ENCODE data around the gene PAXX.

PAXX gene

GRCh38 chr9:137034039-137034708 lies 42.0 kb downstream of the PAXX start:
- no peak for DNase-seq

DNA sequence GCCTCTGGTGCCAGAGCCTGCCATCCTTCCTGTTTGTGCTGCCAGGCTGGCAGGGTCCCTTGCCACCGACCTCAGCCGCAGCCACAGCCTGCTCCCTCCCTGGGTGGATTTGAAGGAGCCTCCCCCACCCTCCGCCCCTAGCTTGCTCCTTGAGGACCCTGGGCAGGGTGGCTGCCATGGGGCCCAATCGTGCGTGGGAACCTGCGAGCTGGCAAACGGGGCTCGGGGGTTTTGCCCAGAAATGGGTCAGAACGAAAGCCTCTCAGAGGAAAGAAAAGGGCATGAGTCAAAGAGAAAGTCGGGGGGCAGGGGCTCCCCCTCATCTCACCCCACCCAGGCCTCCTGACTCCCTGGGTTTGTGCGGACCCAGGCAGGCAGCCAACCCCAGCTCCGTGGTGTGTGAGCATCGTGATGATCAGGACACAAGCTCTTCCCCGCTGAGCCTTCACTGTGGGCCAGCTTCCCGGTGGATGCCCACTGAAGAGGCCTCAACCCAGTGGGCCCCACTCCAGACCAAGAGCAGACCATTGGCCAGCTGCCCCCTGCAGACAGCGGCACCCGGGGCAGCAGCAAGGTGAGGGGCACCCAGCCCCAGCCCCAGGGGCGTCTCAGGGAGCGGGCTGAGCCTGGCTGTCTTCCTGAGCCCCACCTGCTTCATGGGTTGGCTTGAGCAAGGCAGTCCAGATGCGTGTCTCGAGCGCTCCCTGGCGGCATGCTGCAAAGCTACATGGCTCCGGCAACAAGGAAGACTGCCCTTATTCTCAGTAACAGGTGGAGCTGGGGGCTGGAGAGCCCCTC lies 42.7 kb downstream of the PAXX start:
- DNase-seq = peak; percentile 86

DNA sequence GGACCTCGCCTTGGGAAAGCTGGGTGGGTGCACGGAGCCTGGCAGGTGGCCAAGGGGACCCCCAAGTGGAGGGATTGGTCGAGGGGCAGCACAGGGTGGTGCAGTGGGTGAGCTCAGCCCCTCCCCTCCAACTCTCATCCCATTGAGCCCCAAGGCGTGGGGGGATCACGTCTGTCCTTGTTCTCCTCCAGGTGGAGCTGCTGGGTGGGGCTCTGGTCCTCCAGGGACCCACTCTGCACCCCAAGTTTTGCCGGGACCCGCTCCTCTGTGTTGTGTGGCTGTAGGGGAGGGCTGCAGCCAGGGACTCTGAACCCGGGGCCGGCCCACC lies 43.2 kb downstream of the PAXX start:
- DNase-seq = no peak

GRCh38 chr9:137035937-137036336 lies 43.7 kb downstream of the PAXX start:
- DNase-seq = no peak

DNA sequence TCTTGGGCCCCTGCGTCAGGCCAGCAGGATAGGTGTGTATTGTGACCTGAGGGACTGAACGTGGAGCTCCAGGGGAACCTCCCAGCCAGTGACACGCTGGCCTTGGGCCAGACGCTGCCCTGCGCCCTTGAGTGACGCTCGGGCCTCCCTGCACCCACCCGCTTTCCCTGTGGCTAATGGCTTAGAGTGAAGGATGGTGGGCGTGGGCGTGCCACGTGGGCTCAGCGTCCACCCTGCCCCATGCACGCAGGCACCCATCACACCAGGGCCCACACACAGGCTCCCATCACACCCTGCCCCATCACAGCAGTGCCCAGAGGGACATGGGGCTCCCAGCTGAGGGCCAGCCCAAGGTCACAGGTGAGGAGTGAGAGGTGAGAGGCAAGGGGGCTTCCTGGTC lies 44.8 kb downstream of the PAXX start:
- no peak for DNase-seq

DNA sequence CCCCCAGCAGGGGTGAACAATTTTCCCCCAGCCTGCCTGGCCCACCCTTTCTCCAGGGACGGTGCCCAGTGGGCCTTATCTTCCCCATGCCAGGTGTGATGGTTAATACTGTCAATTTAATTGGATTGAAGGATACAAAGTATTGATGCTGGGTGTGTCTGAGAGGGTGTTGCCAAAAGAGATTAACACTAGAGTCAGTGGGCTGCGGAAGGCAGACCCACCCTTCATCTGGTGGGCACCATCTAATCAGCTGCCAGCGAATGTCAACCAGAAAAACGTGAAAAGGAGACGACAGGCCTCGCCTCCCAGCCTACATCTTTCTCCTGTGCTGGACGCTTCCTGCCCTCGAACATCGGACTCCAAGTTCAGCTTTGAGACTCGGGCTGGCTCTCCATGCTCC lies 45.3 kb downstream of the PAXX start:
- DNase-seq = no peak

DNA sequence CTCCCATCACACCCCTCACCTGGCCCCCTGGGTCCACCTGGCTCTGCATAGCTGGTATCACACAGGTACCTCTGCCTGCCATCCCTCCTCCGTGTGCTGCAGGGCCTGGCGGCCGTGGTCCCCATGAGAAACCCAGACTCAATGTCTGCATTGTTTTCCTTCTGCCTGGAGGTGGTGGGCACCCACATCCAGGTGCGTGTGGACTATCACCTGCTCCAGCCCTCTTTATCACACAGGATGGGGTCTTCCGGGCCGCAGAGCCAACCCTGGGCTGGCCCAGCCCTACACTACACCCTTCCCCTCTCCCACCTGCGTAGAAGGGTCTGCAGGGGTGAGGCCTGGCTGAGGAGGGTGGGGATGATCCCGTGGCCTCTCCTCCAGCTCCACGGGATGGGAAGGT lies 46.7 kb downstream of the PAXX start:
- DNase-seq = no peak

- DNase-seq = no peak
Measured at GRCh38 chr9:137039611-137040366, 47.6 kb downstream of the PAXX start.

DNA sequence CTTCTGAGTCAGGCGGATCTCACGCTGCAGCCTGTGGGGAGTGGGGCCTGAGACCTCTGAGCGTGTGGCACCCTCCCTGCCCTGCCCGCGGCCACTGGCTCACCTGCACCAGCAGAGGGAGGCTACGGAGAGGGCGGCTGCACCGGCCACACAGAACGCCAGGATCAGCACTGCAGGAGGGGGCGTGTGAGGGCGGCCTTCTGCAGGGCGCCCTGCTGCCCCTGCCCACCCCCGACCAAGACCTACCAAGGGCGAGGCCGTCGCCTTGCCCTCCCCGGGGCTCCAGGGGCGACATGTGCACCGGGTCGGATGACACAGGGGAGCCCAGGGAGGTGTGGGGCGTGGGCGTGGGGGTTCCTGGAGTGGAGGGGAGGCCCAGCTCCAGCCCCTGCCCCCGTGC lies 48.3 kb downstream of the PAXX start:
- no peak for DNase-seq

- DNase-seq = no peak
Measured at GRCh38 chr9:137041124-137041523, 48.9 kb downstream of the PAXX start.

DNA sequence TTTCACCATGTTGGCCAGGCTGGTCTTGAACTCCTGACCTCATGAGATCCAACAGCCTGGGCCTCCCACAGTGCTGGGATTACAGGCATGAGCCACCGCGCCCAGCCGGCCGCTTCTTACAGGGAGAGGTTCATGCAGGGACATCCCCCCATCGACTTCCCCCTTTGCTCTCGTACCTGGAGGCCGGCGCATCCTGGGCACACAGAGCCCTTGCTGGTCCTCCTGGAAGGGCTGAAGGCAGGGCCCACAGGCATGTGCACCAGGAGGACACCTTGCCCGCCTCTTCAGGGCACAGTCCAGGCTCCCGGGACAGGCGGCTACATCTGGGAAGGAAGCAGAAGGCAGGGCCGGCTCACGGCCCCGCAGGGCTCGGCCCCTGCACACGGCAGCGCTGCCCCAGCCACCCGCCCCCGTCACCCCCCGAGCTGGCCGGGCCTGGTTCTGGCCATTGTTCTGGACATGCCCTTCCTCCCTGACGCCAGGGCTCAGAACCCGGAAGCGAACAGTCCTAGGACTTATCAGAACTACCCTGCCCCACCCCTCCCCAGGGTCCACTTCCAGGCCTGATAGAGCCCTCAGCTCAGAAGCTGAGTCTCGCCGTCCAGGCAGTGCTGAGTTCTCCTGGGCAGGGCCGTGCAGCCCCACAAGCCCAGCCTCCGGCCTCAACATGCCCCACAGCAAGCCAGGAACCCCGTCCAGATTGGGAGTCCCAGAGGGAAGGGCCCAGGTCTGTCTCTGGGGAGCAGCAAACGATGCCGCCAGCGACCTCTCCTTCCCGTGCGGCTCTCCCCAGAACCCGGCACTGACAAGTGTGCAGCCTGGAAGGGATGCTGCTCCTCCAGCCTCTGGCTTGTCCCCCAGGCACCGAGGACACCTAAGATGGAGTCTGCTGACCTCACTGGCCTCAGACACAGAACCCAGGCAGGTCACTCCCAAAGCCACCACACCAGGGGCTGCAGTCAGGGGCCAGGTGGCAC lies 50.8 kb downstream of the PAXX start:
- no peak for DNase-seq
